ENCODE data around the gene MAFG.

Gene MAFG

DNA sequence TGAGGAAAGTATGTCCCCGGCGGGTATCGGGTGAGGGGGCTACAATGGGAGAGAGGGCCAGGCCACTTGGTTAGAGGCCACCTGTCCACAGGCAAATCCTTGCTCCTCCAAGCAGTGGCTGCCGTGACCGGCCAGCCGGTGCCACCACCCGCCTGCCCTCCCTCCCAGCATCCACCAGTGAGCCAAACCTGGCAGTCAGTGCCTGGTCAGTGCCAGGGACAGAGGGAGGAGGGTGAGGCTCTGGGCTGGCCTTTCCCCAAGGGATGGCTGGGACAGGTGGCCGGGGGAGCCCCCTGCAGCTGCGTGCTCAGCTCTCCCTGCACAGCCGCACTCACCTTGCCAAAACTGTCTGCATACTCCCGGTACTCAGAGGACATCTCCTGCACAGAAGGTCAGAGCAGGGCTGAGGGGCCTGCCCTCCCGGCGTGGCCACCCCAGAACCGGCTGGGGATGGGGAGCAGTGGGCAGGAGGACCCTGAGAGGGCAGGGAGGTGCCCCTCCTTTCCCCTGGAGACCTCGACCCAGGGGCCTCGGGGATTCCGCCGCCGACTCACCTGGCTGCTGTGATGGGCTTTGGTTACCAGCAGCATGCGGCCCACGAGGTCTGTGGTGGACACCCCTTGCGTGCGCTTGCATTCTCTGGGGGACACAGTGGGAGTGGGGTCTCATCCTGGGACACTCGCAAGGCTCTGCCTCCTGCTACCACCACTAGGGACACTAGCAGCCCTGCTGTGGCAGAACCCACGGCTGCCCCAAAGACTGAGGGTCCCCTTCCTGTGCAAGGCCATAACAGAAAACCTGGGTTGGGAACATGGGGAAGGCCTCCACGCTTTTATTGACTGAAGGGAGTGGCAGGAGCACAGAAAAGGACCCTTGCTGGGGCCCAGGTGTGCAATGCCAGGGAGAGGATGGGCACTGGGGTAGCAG, 20.1 kb downstream of the MAFG start:
- DNase-seq, result no peak

DNA sequence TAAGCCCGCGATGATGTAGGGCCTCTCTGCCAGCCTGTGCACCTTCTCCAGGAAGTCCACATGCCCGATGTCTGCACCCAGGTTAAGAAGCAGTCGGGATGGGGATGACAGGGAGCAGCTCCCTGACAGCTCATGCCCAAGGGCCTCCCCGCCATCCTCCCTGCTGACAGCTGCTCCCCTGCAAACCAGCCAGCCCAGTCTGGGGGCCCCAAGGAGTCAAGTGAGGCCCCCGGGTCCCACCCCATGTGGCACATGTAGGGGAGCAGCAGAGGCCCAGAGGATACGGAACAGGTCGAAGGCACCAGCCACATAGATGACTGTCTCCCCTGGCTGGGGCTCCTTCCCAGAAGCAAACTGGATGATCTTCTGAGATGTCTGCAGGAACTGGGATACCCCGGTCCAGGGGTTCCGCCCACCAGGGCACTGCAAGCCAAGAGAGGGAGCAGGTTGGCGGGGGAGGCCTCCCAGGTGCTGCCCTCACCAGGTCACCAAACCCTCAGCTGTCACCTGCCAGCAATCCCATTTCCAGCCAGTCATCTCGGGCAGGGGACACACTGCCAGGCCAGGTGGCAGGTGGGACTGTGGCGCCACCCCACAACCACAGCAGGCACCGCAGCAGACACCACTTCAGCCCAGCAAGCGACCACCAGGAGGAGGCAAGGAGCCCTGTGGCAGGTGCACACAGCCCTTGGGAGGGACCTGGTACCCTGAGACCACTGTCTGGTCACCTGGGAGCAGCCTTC, 20.9 kb downstream of the MAFG start:
- DNase-seq, result no peak

DNA sequence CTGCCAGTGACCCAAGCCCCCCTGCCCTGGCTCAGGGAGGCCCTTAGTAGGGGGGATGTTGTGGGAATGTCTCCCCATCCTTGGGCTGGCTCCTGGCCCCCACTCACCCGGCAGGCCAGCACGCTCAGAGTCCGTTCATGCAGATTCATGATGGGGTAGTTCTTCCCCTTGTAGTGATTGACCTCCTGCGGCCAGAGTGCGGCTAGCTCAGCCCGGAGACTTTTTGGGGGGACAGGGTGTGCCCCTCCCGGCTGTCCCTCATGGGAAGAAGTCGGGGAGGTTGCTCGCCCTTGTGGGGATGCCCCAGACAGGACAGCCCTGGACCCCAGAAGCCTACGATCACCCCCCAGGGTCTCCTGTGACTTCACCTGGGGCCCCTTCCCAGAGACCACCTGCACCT, 21.5 kb downstream of the MAFG start:
- no peak for DNase-seq

DNA sequence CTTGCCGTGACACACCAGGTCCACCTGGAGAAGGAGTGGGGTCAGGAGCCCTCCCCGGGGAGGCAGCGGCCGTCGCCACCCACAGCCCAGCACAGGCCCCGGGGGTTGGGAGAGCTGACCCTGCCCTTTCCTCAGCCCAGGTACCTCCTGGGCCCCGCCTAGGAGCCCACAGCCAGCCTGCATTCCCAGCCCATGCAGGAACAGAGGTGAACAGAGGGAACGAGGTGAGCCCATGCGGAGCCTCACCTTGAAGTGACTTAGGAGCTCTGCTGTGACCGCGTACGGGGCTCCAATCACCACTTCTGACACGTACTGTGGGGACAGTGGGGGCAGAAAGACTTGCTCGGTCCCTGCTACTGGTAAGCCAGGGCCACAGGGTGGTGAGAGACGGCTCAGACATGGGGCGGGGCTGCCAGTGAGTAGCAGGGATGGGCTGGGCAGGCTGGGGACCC, 22.1 kb downstream of the MAFG start:
- no peak for DNase-seq

DNA sequence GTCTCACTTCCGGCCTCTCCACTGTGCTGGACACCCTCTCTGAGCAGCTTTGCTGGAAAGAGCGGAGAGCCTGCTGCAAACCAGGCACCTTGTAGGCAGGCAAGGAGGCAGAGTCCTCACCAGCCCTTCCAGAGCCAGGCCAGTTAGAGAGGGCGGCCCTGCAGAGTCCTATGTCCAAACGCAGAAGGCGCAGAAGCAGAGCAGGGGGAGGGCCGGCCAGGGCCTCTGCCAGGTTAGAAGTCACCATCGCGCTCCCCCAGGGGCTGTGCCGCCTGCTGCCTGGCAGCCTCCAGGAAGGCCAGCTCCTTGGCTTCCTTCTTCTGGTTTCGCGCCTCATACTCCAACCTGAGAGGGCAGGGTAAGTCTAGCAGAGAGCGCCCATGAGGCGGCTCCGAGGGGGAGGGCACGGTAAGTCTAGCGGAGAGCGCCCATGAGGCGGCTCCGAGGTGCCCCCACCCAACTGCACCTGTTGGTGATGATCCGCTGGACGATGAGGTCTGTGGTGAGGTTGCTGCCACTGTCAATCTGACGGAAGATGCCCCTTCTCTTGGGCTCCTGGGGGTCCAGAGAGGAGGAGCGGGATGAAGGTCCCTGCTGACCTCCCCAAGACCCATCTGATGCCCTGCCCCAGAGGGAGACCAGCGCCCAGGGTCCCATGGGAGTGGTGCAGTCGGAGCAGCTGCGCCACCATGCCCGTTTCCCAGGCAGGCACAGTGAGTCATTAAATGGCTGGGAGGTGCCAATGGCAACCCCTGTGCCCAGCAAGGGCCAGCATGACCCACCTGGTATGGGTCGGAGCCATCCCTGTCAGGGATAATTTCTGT, 22.7 kb downstream of the MAFG start:
- DNase-seq, result no peak

DNA sequence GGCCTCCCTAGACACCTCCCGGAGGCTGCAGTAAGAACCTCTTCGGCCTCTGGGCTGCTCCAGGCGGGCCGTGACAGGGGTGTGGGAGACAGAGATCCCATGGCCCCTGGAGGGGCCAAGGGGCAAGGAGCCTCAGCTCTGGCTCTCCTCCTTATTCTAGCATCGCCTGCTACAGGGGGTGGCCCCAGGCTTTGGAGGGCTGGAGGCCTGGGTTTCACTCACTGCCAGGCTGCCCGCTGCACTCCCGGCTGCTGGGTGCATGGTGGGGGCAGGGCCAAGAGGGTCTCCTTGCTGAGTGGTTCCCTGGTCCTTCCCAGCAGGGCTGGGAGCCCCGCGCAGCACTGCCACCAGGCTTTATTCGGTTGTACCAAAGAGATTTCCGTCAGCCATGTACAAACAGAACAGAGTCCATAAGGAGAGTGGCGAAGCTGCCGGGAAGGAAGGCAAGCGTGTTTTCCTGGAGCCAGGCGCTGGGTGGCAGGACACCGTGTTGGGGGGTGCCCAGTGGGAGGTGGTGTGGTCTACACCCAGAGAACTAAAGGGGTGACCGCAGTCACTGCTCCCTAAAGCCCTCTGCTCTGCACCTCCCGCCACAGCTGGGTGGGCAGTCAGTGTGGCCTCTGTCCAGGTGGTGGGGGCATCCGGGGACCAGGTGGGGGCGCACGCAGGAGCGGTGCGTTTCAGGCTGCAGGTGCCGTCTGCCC, 23.5 kb downstream of the MAFG start:
- no peak for DNase-seq

DNA sequence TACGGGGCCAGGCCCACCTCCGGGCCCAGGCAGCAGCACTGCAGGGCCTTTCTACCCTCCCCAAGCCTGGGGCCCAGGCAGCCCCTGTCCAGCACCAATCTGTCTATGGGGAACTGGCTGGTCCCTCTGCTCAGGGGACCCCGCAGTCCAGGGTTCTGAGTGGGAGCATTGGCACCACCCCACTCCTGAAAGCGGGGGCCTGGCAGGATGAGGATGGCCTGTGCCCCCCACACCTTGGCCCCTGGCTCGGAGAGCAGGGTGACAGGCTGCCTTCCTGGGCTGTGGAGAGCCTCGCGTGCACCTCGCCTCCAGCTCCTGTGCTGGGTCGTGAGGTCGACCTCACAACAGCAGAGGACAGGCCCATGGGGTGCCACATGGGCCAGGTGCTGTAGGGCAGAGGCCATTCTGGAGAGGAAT, 24.1 kb downstream of the MAFG start:
- no peak for DNase-seq

DNA sequence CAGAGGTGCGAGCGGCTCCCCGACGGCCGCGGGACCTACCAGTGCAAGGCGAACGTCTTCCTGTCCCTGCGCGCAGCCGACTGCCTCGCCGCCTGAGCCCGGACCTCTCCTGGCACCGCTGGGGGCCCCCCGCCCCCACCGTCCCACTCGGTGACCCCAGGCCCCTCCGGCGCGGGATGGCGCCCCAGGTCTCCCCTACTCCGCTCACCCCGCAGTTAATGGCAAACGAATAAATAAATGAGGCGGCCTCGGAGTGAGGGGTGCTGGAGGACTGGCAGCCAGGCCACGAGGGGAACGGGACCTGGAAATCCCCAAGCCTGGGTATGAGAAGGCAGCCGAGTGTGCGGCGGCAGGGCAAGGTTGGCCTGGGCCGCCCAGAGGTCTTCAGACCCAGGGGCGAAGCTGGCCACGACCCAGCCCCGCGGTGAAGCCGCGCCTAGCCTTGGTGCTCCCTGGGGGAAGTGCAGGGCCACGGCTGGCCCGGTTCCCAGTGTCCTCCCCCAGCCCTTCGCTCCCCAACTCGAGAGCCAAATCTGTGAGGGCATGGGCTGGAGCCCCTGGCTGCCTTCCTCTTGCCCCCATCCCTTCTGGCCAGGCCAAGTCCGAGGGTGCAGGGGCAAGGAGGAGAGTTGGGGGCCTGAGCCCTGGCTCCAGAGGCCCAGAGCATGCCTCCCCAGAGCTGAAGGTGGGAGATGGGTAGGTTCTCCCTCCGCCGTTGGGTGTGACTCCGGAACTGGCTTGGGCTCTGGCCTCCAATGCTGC, 24.7 kb downstream of the MAFG start:
- no peak for DNase-seq

DNA sequence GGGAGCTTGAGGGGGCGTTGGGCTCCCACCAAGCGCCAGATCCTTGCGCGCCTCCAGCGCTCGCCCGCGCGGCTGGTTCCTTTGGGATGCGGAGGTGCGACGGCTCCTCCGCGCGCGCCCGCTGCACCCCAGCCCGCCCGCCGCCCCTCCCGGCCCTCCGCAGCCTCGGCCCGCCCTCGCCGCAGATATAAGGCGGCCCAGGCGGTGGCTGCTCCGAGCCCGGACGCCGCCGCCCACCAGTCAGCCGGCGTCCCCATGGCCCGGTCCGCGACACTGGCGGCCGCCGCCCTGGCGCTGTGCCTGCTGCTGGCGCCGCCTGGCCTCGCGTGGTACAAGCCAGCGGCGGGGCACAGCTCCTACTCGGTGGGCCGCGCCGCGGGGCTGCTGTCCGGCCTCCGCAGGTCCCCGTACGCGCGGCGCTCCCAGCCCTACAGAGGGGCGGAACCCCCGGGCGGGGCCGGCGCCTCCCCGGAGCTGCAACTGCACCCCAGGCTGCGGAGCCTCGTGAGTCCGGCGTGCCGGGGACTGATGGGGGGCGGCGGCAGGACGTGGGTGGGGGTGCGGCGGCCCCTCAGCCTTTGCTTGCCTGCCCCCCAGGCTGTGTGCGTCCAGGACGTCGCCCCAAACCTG, 25.4 kb downstream of the MAFG start, which contains the start of gene NPB:
Gene NPB (plus strand): TSS at position 216 of the 630 bp plus-strand sequence. CDS start 40 bp downstream, at position 256.
- no peak for DNase-seq

DNA sequence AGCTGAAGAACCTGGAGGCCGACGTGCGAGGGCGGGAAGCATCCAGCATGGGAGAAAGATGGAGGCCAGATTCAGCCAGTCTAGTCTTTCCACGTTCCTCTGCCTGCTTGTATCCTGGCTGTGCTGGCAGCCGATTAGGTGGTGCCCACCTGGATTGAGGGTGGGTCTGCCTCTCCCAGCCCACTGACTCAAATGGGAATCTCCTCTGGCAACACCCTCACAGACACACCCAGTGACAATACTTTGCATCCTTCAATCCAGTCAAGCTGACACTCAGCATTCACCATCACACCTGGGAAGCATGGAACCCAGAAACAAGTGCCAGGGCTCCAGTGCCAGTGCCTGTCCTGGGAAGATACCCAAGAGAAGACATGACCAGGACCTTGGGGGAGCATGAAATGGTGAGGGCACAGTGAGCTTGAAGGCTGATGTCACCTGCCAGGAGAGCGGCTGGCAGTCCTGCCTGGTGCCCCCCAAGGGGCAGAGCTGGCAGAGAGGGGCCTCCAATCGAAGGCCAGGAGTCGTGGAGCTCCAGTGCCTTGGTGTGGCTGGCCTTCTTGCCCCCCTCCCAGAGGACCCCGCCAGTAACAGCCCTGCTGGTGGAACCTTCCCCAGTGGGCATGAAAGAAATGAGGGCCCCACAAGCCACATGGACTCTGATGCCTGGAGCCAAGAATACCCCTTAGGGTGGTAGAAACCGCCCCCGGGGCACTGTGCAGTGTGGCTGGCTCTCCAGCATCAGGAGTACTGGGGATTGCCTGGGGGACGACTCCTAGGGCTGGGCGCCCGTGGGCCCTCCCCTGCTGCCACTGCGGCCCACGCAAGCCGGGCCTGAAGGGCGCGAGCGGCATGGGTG, 26.1 kb downstream of the MAFG start:
- DNase-seq, result no peak

DNA sequence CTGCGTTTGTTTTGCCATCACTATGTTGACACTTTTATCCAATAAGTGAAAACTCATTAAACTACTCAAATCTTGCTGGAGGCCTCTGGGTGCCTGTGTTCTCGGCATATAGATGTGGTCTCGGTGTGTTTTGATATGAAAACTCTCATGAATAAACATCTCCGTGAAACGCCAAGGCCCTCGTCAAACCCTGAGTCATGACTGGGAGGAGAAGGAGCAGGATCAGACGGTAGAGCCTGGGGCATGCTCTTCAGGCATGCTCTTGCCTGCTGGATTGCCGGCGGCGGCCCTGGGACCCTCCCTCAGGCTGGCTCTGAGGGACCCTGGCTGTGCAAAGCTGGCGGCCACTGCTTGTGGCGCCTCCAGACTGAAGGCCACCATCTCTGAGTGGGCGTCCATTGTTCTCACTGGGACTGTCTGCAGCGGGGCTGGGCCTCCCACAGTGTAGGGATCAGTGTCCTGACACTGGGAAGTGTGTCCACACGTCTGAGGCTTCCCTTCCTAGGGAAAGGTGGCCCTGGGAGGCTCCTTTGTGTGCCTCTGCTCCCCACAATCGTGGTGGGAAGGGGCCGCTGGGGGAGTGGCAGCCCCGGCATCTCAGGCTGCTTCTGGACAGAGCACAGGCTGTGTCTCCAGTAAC, 27.2 kb downstream of the MAFG start:
- DNase-seq, result no peak

DNA sequence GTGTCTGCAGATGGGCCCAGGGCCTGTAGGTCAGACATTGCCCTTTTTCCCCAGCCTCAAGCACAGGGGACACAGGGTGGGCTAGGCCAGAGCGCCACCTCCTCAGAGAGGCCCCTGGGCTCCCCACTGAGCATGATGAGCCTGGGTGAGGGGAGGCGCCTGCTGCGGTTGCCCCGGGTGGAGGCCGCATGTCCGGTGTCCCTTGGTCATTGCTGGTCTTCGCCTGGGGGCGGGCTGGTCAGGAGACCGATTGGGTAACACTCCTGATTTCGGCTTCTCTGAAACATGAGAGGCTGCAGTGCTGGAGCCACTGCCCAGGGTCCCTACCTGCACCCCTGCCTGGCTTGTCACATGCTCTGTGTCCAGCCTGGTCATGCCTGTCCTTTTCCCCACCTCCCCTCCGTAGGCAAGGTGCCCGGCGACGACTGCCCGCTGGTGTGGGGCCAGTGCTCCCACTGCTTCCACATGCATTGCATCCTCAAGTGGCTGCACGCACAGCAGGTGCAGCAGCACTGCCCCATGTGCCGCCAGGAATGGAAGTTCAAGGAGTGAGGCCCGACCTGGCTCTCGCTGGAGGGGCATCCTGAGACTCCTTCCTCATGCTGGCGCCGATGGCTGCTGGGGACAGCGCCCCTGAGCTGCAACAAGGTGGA, 27.9 kb downstream of the MAFG start:
- no peak for DNase-seq

DNA sequence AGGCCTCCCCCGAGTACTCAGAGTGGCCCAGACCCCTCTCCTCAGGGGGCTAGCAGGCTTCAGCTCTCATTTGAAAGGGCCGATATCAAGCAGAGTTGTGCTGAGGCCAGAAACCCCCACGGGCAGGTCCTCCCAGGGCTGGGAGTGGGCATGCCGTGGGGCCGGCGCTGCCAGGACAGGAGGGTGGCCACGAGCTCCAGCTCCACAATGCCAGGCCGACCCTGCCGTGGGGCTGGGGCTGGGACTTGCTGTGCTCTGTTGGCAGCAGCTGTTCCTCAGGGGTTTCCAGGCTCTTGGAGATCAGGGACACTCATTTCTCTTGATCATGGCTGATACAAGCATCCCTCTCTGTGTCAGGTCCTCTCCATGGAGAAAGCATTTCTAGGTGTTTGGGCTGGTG, 28.6 kb downstream of the MAFG start:
- DNase-seq, result no peak

DNA sequence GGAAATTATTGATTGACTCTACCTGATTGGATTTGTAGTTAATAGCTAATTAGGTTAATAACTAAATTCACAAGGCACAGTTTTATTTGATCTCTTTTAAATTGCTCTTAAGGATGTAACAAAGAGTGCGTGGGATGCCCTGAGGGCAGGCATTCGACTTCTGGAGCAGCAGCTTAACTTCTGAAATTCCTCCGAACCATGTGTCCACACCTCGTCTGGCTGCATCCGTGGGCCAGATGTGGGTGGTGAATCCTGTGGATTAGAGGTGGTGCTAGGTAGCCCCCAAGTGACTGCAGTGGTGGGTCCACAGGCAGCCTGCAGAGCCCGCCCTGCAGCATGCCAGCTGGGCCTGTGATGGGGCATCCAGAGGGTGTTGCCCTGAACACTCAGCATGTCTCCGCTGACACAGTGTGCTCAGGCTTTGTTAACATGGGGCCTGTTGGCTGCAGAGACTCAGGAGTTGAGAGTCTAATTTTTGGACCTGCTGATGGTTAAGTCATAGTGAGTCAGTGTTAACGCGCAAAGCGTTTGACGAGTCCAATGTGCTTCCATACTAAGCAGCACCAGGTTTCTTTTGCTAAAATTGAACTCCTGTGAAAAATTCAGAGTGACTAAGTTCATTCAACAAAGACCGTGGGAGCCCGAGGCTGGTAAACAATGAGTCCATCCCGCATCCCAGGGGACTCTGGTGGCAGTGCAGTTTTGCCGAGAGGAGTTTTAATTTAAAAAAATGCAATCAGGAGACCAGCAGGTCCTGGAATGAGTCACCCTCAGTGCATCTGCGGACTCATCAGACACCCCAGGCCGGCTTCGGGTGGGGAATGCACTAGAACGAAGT, 29.3 kb downstream of the MAFG start:
- no peak for DNase-seq

DNA sequence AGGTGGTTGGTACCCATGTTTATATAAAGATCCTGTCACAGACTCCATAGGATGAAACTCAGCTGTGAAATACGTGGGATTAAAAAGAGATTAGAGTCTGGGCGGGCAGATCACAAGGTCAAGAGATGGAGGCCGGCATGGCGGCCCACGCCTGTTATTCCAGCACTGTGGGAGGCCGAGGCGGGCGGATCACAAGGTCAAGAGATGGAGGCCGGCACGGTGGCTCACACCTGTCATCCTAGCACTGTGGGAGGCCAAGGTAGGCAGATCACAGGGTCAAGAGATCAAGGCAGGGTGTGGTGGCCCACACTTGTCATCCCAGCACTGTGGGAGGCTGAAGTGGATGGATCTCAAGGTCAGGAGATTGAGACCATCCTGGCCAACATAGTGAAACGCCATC, 32.1 kb downstream of the MAFG start:
- DNase-seq, result no peak

DNA sequence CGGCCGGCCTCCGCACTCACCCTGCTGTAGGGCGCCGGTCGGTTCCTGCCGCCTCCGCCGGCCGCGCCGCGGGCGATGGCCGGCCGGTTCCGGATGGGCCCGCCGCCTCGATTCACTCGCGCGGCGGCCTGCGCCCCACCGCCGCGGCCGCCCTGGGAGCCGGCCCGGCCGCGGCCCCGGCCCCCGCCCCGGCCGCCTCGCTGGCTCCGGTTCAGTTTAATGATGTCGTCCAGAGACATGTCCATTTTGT, 36.3 kb downstream of the MAFG start:
- no peak for DNase-seq

DNA sequence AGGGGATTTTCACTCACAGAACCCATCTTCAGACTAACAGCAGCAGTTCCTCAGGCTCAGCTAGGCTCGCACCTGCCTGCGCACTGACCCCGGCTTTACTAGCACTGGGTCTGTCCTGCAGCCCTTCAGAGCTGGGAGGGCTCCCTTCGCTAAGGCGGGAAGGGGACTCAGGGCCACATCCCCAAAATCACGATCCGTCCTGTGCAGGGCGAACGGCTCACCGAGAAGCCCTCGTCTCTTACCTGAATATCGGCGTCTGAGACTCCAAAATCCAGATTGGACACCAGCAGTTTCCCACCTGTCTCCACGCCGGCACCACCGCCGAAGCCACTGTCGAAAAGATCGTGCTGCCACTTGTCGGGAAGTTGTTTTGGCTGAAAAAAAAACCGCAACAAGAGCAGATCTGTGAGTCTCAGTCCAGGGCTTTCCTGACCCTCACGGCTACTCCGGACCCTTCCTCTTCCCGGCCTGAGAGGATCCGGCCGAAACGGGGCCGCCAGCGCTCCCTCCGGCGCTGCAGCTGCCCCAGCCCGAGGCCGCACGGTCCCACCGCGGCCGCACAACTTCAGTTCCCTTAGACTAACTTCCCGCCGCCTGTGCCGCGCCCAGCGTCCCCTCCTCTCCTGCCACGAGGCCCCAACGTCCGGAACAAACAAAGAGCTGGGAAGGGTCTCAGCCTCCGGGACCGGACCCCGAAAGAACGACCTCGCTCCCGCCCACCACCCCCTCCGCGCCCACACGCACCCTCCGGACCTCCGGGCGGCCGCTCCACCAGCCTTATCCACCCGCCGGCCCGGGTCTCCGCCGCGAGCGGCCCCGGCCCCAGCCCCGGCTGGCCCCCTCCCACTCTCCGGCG, 36.9 kb downstream of the MAFG start:
- DNase-seq, result peak; percentile 26
